GM21447 (cell line): ENCODE results near the gene GPC6.

Experiments used
- ATAC-seq: cut with Tn5 transposase; IDR thresholded peaks from one replicate; pipeline ENCODE4 v1.9.1; 2021; ENCODE audit not compliant: unreplicated experiment

GPC6 gene

GRCh38 chr13:94087100-94087499 is 860.5 kb downstream of the GPC6 start:
- no peak for ATAC-seq

GRCh38 chr13:94088742-94089141 is 862.1 kb downstream of the GPC6 start:
- ATAC-seq: no peak

DNA sequence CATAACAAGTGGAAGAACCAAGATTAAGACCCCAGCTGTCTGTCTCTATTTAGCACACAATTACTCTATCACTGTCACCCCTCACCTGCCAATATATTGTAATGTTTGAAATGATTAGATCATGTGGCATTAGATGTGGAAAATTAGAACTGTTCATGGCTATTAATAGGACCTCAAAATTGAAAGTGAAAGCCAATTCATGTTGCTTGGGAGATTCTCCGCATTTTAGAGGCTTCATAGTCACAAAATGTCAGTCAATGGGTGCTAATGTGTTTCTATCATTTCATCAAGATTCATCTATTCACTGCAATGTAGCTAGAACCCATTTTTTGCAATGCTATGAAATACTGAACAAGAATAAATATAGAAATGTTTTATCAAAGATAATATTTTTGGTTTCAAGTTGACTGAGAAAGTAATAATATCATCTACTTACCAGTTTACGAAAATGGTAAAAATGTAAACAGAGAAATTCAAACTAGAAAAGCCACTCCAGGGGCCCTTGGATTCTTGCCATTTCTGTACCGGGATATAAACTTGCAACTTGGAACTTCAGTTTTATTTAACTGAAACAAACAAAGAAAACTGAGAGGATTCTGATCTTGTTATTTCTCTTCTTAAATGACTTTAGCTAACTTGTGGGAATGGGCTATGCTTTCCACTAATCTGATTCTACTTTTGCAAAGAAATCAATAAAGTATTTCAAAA is 864.3 kb downstream of the GPC6 start:
- no peak for ATAC-seq

DNA sequence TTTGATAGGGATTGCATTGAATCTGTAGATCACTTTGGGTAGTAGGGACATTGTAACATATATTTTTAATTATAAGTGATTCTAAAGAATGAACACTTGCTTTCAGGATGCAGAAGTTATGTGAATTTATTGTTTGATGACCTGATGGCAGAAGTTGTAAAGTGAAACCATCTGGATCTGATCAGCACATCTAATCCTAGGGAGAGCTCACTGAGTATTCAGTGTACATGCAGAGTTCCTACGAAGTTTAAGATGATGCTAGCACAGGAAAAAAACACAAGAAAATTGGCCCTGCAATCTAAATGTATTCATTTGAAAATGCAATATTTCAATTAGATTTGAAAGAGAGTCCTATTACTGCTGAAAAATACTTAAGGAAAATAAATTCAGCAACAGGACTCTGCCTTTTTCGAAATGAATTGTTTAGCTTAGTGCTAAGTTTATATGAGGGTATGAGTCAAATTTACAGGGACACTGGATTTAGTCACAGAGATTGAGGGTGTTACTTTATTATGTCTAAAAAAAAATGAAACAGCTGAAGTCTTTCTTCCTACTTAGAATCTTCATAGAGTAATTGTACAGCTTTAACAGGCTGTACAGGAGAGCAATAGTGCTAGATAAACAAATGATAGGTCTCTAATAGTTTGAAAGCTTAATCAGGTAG is 867.2 kb downstream of the GPC6 start:
- no peak for ATAC-seq

DNA sequence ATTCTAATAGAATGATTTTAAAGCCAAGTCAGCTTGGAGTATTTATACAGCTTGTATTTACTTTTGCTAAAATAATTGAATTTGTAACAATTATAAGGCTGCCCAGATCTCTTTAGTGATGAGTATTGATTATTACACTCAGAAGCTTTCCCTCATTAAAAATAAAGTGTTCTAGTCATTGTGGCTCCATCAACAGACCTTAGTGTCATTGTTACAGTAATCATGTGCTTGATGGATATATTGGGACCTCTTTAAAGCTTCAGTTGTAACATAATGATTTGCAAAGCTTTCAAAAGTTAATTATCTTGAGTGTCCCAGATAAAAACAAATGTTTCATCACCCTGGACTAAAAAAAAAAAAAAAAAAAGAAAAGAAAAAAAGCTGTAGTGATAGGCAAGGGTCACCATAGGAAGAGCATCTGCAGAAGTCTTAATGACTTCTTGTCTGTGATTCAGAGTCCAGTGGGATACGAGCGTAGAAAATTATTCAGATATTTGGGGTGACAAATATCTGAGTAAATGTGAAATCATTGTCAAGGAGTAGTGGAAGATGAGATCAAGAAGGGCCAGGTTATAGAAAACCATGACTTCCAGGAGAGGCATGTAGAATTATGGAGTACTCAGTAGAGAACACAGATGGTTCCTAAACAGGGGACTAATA is 883.2 kb downstream of the GPC6 start:
- no peak for ATAC-seq

DNA sequence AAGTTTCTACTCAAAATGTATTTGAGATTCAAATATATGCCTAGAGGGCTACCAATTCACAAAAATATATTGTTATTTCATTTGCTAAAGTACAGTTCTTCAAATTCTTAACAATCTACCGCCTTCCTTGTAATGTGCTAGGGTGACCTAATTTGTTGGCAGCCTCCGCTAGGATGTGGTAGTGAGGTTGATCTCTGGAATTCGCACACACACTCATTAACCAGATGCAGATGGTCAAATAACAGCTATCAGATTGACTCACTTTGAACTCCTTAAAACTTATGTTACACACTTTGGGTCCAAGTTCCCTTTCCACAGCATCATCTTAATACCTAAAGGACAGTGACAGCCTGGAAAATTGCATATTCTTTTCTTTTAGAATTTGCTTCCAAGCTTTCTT is 885.6 kb downstream of the GPC6 start:
- no peak for ATAC-seq

- ATAC-seq: no peak
Observed at GRCh38 chr13:94112731-94113130, 886.1 kb downstream of the GPC6 start.

DNA sequence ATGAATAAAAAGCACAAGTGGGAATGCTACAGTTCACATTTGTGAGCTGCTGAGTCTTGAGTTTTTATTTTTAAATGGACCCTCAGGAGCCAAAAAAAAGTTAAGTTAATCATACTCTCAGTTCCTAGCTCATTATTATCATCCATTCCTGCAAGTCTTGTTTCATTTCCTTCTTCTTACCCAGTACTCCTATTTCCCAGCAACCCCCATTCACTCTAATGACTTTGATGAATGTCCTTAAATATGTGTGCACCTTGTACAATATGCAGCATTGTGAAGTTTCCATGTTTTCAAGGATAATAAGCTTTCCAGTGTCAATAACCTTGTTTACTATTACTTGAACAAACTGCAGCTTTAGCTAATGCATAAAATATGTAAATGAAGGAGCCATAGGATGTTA is 886.6 kb downstream of the GPC6 start:
- ATAC-seq: no peak

GRCh38 chr13:94114166-94114565 is 887.6 kb downstream of the GPC6 start:
- ATAC-seq: no peak

DNA sequence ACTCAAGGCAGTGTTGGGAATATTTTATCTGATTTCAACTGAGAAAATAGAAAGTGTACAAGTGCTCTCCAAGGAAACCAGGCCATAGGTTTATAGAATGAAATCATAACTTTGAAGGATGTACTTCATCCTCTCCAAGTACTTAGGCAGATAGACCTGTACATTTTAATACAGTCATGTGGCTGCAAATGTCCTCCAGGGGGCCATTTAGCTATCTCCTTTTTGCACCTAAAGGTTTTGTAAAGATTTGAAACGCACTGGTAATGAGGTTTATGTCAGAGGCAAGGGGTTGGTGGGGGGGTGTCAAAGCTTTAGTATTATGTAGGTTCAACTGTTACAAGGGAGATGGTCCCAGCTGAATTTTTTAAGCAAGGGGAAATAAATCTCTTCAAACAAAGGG is 888.4 kb downstream of the GPC6 start:
- ATAC-seq: no peak

- ATAC-seq: no peak
Observed at GRCh38 chr13:94119360-94119936, 892.8 kb downstream of the GPC6 start.

GRCh38 chr13:94120878-94121277 is 894.3 kb downstream of the GPC6 start:
- no peak for ATAC-seq

- ATAC-seq: no peak
Observed at GRCh38 chr13:94121686-94122085, 895.1 kb downstream of the GPC6 start.

- no peak for ATAC-seq
Observed at GRCh38 chr13:94122300-94122915, 895.8 kb downstream of the GPC6 start.

GRCh38 chr13:94123557-94123956 is 897.0 kb downstream of the GPC6 start:
- ATAC-seq: no peak

GRCh38 chr13:94128430-94128829 is 901.8 kb downstream of the GPC6 start:
- no peak for ATAC-seq

DNA sequence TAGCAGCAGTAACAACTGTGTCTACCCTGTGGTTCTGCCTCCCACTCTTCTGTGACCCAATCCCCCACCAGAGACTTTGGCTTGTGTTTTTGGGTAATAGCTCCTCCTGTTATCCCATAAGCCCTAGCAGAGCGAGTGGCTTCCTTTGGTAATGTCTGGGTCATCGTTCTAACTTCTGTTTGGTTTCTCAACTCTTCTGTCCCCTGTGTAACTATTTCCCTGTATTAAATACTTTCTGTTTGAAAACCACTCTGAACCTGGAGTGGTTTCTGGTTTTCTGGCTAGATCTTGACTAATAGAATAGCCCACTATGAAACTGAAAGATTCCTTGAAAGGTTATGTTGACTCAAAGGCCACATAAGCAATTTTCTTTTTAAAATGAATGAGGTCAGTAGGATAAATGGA is 902.9 kb downstream of the GPC6 start:
- ATAC-seq: no peak

DNA sequence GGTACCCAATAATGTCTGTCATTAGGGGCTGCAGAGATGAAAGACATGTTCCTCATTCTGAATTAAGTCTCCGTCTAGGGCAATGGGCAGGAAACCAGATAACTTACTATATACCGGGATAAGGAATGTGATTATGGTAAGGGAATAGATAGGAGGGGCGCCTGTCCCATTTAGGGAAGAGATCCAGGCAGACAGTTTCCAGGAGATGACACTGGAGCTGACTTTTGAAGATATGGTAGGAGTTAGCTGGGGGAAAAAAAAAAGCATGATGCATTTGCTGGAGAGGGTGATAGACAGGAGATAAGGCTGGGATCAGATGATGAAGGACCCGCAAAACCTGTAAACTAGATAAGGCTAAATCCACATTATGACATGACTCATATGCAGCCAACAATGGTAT is 912.2 kb downstream of the GPC6 start:
- ATAC-seq: no peak

DNA sequence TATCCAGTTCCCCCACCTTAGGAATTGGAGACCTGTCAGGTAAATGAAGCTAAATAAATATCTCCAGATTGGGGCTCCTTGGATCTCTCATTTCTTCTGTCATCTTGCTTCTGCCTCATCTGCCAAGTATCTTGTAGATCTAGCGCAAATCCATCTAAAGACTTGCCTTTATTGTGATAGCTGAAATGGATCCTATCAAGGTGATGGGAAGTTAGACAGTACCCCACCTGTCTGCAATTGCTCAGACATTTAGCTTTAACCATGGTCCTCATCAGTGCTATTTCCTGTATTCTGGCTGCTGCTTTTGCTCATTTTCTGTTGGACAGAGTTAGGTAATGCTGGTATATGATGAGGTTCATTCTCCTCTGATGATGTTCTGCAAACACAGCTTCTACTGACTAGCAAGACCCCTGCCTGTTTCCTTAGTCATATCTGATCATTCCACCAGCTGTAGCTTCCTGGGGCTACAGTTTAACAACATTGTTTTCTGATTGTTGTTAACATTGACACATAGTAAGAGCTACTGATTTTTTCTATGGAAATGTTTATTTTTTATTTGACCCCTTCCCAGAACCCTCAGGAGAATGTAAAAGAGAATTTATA is 912.9 kb downstream of the GPC6 start:
- no peak for ATAC-seq

DNA sequence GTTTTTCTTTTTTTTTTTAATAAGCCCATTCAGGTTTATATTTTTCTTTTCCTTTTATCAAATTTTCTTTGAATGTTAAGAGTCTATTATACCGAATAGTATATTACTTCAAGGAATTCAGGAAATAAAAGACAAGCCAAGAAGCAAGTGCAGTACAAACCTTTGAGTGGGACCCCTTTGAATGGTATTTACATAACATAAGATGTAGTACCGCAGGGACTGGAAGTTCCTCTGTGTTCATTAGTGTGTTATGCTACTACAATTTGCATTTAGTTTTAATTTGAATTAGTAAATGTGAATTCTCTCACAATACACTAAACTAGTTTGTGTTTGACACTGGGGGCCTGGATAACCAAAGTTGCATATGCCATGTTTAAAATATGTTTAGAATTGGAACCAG is 913.4 kb downstream of the GPC6 start:
- no peak for ATAC-seq

- ATAC-seq: no peak
Observed at GRCh38 chr13:94140511-94140910, 913.9 kb downstream of the GPC6 start.
